Cardiac septum (tissue), 1 donor: ENCODE measurements around the gene ATG16L1. TPM values are rescaled to one million over a fixed set of nuclear protein-coding genes. Genes with fewer than 3 reads are reported as not detected.
"Not testable (repeated sequence)": the region's sequence is repeated elsewhere in the genome, so short reads cannot be mapped to it uniquely, and the experiment has no call there.

Experiments
- DNase-seq: peaks from one replicate; pipeline ENCODE4 v3.0.0-alpha.2; 2020; ENCODE audit warnings: low spot score
- intact Hi-C: fragments of 100-400 bp; cut with DNase I; formaldehyde crosslinking; loops from one replicate; pipeline ENCODE4 v1.14.0; 2022
- total RNA-seq: library from RNA; stranded (reverse); fragmentation: NEBNext Ultra II Directional; extraction: Animal tissue kit (Norgen Biotek cat#: 25700); gene quantifications from one replicate; pipeline ENCODE4 v1.2.1, GENCODE V29; 2021
- donor health status: DM: no; HTN: no; CAD: no.

Gene ATG16L1
- total RNA-seq, 1 donor from 2014 or later: 17.5 TPM

DNA sequence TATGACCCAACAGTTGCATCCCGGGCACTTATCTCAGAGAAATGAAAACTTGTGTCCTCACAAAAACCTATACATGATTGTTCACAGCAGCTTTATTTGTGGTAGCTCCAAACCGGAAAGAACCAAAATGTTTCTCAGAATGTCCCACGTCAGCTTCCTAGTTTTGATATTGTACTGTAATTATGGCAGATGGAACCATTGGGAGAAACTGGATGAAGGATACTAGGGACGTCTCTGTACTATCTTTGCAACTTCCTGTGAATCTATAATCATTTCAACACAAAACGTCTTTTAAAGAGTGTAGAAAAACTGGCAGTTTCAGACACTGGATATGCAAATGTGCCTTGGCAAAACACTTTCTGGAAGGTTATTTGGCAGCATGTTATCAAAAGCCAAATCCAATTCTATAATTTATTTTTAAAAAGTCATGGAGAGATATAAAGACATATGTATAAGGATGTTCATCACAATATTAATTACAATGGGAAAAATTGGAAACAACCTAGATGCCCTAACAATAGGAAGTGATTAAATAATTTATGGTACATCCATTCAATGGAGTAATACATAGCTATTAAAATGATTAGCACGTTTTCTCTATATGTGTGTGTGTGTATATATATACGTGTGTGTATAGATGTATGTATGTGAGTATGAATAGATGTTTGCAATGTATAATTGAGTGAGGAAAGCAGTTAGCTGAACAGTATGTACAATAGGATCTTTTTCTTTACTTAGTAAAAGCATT lies 65.9 kb downstream of the ATG16L1 start:
- no peak for DNase-seq
- intact Hi-C loops: no loop called here

DNA sequence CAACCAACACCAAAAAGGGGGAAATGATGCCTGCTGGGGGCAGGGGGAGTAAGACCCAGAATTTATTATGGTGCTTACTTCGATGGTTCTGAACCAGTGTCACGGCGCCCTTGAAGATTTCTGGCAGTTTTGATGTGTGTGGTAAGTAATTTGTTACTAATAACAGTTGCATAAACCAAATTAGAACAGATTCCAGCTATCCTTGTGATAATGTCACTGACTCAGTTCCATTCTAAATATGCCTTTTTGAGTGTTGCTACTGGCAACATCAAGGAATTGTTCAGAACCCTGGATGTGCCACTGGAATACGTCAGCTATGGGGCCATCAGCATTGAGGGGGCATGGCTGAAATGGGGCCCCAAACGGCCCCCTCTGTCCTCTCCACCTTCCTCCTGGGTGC lies 67.8 kb downstream of the ATG16L1 start:
- intact Hi-C loops: no loop called here
- DNase-seq: no peak

GRCh38 chr2:233320470-233320869 lies 69.0 kb downstream of the ATG16L1 start:
- intact Hi-C loops: no loop called here
- no peak for DNase-seq

GRCh38 chr2:233321166-233321565 lies 69.7 kb downstream of the ATG16L1 start:
- intact Hi-C loops: no loop called here

GRCh38 chr2:233323851-233324250 lies 72.4 kb downstream of the ATG16L1 start:
- no peak for DNase-seq
- intact Hi-C loops: no loop called here

More at GRCh38 chr2:233321166-233321565, 69.7 kb downstream of the ATG16L1 start:
- DNase-seq: no peak

DNA sequence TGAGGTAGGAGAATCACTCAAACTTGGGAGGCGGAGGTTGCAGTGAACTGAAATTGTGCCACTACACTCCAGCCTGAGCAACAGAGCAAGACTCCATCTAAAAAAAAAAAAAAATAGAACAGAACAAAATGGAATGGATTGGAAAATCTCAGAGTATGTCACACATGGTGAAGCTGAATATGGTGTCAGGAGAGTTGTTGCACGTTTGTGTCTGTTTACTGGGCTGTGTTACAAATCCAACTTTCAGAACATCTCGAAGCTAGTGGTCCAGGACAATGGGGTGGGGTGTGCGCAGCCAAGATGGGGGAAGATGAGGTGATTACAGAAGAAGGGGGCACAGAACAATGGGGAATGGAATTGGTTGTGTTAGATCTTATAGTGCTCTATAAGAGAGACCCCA lies 73.8 kb downstream of the ATG16L1 start:
- intact Hi-C loops: no loop called here

DNA sequence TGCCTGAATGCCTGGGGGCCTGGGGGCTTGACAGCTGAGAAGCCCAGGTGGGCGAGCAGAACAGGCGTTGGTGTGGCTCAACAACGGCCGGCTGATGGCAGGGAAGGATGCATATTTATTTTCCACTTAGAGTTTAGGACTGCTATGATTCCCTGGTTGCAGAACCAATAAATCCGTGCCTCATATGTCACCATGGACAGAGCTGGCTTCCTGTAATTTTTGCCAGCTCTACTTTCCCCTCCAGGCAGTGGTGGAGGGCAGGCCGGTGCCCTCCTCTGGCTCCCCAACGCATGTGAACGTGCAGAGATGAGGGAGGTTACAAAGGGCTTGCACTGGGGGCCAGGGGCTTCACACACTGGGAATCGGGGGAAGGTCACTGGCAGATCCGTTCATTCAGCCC lies 74.3 kb downstream of the ATG16L1 start:
- DNase-seq: no peak
- intact Hi-C loops: no loop called here

More for the DNA sequence above, 73.8 kb downstream of the ATG16L1 start:
- no peak for DNase-seq

DNA sequence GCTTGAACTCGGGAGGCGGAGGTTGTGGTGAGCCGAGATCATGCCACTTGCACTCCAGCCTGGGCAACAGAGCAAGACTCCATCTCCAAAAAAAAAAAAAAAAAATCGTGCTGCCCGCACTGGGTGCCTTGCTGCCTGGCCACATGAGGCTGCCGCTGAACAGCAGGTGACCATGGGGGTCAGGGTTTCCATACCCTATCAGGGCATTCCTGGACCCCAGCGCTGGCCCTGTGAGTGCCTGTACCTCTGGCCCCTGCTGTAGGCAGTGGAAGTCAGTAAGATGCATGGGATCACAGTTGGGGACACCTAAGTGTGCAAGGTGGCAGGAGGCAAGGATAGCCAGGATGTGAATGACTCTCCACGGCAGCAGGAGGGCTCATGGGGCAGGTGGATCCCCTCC lies 75.0 kb downstream of the ATG16L1 start:
- intact Hi-C loops: no loop called here
- DNase-seq: no peak

- intact Hi-C loops: no loop called here
- DNase-seq: no peak
These were observed 77.4 kb downstream of the ATG16L1 start for GRCh38 chr2:233328922-233329321.

- intact Hi-C loops: no loop called here
These were observed 78.1 kb downstream of the ATG16L1 start for GRCh38 chr2:233329489-233330135.

DNA sequence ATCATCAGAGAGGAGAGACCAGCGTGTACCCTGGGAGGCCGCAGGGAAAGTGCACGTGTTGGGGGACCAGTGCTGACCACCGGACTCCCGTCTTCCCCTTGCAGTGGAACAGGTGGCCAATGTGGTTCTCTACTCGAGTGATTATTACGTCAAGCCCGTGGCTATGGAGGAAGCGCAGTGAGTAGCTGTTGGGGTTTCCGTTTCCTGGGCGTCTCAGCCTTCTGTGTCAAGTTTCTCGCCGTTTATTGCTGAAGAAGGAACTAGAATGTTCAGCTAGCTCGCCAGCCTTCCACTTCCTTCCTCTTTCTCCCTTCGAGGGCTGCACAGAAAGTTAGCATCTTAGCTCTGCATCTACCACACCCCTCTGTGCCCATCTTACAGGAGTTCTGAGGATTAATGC lies 80.1 kb downstream of the ATG16L1 start:
- intact Hi-C loops: no loop called here
- peak; percentile 93 for DNase-seq

More at GRCh38 chr2:233329489-233330135, 78.1 kb downstream of the ATG16L1 start:
- DNase-seq: no peak

- DNase-seq: no peak
- intact Hi-C loops: no loop called here
These were observed 80.7 kb downstream of the ATG16L1 start for GRCh38 chr2:233332125-233332524.

DNA sequence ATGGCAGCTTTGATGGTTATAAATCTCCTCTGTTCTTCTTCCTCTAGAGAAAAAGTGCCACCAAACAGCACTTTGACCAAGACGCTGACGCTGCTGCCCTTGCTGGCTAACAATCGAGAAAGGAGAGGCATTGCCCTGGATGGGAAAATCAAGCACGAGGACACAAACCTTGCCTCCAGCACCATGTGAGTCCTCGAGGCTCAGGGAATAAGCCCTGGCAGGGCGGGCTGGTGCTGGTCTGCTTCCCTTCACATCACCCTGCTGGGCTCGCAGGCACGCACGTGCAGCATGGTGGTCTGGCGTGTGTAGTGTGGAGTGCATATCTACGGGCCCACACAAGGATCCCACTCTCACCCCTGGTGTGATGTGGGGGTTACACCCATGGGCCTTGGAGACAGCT lies 83.4 kb downstream of the ATG16L1 start:
- peak; percentile 70 for DNase-seq
- intact Hi-C loops: no loop called here

- peak; percentile 24 for DNase-seq
- intact Hi-C loops: not testable (repeated sequence)
These were observed 84.6 kb downstream of the ATG16L1 start for GRCh38 chr2:233336091-233336490.

- peak; percentile 55 for DNase-seq
- intact Hi-C loops: no loop called here
These were observed 85.1 kb downstream of the ATG16L1 start for GRCh38 chr2:233336541-233336940.

DNA sequence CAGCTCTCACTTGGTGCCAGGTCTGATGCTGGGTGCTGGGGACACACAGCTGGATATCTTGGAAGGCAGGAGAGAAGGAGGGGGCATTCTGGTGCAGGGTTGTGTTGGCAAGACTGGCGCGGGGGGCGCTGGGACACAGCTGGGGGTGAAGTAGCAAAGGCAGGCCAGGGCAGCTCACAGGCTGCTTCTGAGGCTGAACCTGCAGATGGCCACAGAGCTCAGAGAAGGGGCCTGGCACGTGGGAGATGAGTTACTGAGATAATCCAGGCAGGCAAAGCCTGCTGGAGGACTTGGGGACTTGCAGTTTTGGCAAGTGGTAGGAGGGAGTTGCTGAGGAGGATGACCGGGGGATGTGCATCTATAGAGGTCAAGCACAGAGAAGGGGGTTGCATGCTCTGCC lies 86.6 kb downstream of the ATG16L1 start:
- intact Hi-C loops: no loop called here
- DNase-seq: peak; percentile 70

GRCh38 chr2:233338812-233339368 lies 87.4 kb downstream of the ATG16L1 start:
- no peak for DNase-seq
- intact Hi-C loops: no loop called here

- no peak for DNase-seq
- intact Hi-C loops: no loop called here
These were observed 88.0 kb downstream of the ATG16L1 start for GRCh38 chr2:233339427-233339826.

GRCh38 chr2:233341296-233341695 lies 89.8 kb downstream of the ATG16L1 start:
- intact Hi-C loops: no loop called here
- no peak for DNase-seq

GRCh38 chr2:233342301-233342700 lies 90.8 kb downstream of the ATG16L1 start:
- intact Hi-C loops: no loop called here
- DNase-seq: no peak

- peak; percentile 62 for DNase-seq
- intact Hi-C loops: no loop called here
These were observed 91.8 kb downstream of the ATG16L1 start for GRCh38 chr2:233343171-233343705.
